IMR-90 (cell line): ENCODE results near the gene DSE. TPM values are rescaled to one million over a fixed set of nuclear protein-coding genes. Genes with fewer than 3 reads are reported as not detected.

ENCODE experiments used
- ATAC-seq: fragments of 200-7000 bp; cut with Tn5 transposase; 2 replicates; pipeline ENCODE4 v1.9.1; 2020; ENCODE audit warnings: low read depth, mild to moderate bottlenecking, moderate library complexity
- BruUV-seq: library from RNA; stranded (reverse); fragments of 400-500 nt; replicated peaks from 2 replicates; lab custom pipeline; 2021; lab: Mats Ljungman, UMichigan
- CTCF ChIA-PET: fragments of 300-600 bp; formaldehyde crosslinking; extraction: SDS; loops from one replicate; lab custom pipeline; 2021; ENCODE audit warnings: antibody characterized with exemption; lab: Yijun Ruan, JAX
- POLR2A ChIA-PET: fragments of 300-600 bp; sonication (Branson Sonifier 250); formaldehyde crosslinking; loops from one replicate; lab custom pipeline; 2022; ENCODE audit warnings: antibody characterized with exemption; ENCODE audit not compliant: unreplicated experiment; lab: Charles Lee
- DNase-seq: peaks from one replicate; pipeline ENCODE4 v3.0.0; 2013
- H2AFZ ChIP-seq: replicated peaks from 2 replicates; pipeline ENCODE3; 2013; ENCODE audit warnings: low read length, mild to moderate bottlenecking; ENCODE audit not compliant: poor library complexity
- H2AK5ac ChIP-seq: 2 replicates; pipeline ENCODE4 v1.6.1; 2013; ENCODE audit warnings: low read depth, low read length, inconsistent platforms
- H2AK9ac ChIP-seq: replicated peaks from 2 replicates; pipeline ENCODE3; 2013; ENCODE audit warnings: mild to moderate bottlenecking, low read depth, low read length, moderate library complexity; ENCODE audit not compliant: poor library complexity
- H2BK120ac ChIP-seq: 2 replicates; pipeline ENCODE4 v1.6.1; 2013; ENCODE audit warnings: low read depth, low read length, inconsistent platforms
- H2BK15ac ChIP-seq: 3 replicates; pipeline ENCODE4 v1.6.1; 2013; ENCODE audit warnings: low read depth, low read length, inconsistent platforms
- H2BK20ac ChIP-seq: 2 replicates; pipeline ENCODE4 v1.6.1; 2013; ENCODE audit warnings: low read depth, mild to moderate bottlenecking, inconsistent platforms, low read length, moderate library complexity
- H2BK5ac ChIP-seq: 2 replicates; pipeline ENCODE4 v1.6.1; 2013; ENCODE audit warnings: mild to moderate bottlenecking, low read depth, low read length, inconsistent platforms; ENCODE audit not compliant: poor library complexity, severe bottlenecking
- H3K14ac ChIP-seq: replicated peaks from 2 replicates; pipeline ENCODE4 v1.6.1; 2013; ENCODE audit warnings: low read depth, low read length, inconsistent platforms
- H3K18ac ChIP-seq: 2 replicates; pipeline ENCODE4 v1.6.1; 2013; ENCODE audit warnings: low read depth, low read length, control low read depth
- H3K23ac ChIP-seq: 2 replicates; pipeline ENCODE4 v1.6.1; 2013; ENCODE audit warnings: low read depth, low read length, inconsistent platforms
- H3K27ac ChIP-seq: 2 replicates; pipeline ENCODE4 v1.5.1; 2013; ENCODE audit warnings: mild to moderate bottlenecking, control low read depth, low read length; ENCODE audit not compliant: insufficient read depth
- H3K27me3 ChIP-seq: 2 replicates; pipeline ENCODE4 v1.6.1; 2013; ENCODE audit warnings: low read length; ENCODE audit not compliant: control insufficient read depth, insufficient read depth
- H3K36me3 ChIP-seq: 2 replicates; pipeline ENCODE4 v1.6.1; 2013; ENCODE audit warnings: low read length, mixed read lengths; ENCODE audit not compliant: control insufficient read depth, insufficient read depth
- H3K4ac ChIP-seq: 2 replicates; pipeline ENCODE4 v1.6.1; 2013; ENCODE audit warnings: low read depth, low read length, inconsistent platforms
- H3K4me1 ChIP-seq: 2 replicates; pipeline ENCODE4 v1.6.1; 2013; ENCODE audit warnings: low read length, mixed read lengths; ENCODE audit not compliant: control insufficient read depth, insufficient read depth
- H3K4me2 ChIP-seq: 2 replicates; pipeline ENCODE4 v1.6.1; 2013; ENCODE audit warnings: low read depth, mild to moderate bottlenecking, control low read depth, low read length, moderate library complexity
- H3K4me3 ChIP-seq: 2 replicates; pipeline ENCODE4 v1.5.1; 2013; ENCODE audit warnings: low read depth, mild to moderate bottlenecking, control low read depth, low read length, moderate library complexity; ENCODE audit not compliant: insufficient read depth
- H3K56ac ChIP-seq: 2 replicates; pipeline ENCODE4 v1.6.1; 2013; ENCODE audit warnings: low read length, inconsistent platforms; ENCODE audit not compliant: insufficient read depth; ENCODE audit errors: extremely low read depth
- H3K79me1 ChIP-seq, 2 experiments: 2 replicates each; pipeline ENCODE4 v1.6.1; 2013; ENCODE audit warnings: low read length in 2 of 2, inconsistent platforms in 1 of 2, low read depth in 1 of 2
- H3K9ac ChIP-seq: 2 replicates; pipeline ENCODE4 v1.6.1; 2013; ENCODE audit warnings: low read depth, low read length, control low read depth
- H3K9me1 ChIP-seq: 2 replicates; pipeline ENCODE4 v1.6.1; 2013; ENCODE audit warnings: low read length, inconsistent platforms; ENCODE audit not compliant: insufficient read depth
- H3K9me3 ChIP-seq: 2 replicates; pipeline ENCODE4 v1.6.1; 2013; ENCODE audit warnings: low read length; ENCODE audit not compliant: control insufficient read depth, insufficient read depth
- H4K20me1 ChIP-seq: 2 replicates; pipeline ENCODE4 v1.6.1; 2013; ENCODE audit warnings: low read length, inconsistent platforms; ENCODE audit not compliant: insufficient read depth
- H4K5ac ChIP-seq: 2 replicates; pipeline ENCODE4 v1.6.1; 2013; ENCODE audit warnings: mild to moderate bottlenecking, low read depth, low read length, control low read depth
- H4K8ac ChIP-seq, 2 experiments: 2 replicates each; pipeline ENCODE4 v1.6.1; 2013; ENCODE audit warnings: low read depth in 2 of 2, low read length in 2 of 2, control low read depth in 1 of 2, inconsistent platforms in 1 of 2
- H4K91ac ChIP-seq: 2 replicates; pipeline ENCODE4 v1.6.1; 2013; ENCODE audit warnings: low read depth, low read length, inconsistent platforms; ENCODE audit not compliant: insufficient read depth
- BHLHE40 ChIP-seq: fragments of 150-350 bp; IDR thresholded peaks from 2 replicates; pipeline ENCODE4 v1.6.1; 2016; ENCODE audit warnings: mild to moderate bottlenecking, low read depth, low read length
- CEBPB ChIP-seq: IDR thresholded peaks from 2 replicates; pipeline ENCODE4 v1.6.1; 2012; ENCODE audit warnings: low read depth, low read length, improper control_type of control experiment
- CHD1 ChIP-seq: IDR thresholded peaks from 2 replicates; pipeline ENCODE4 v1.6.1; 2012; ENCODE audit warnings: low read depth, low read length, improper control_type of control experiment
- MAZ ChIP-seq: IDR thresholded peaks from 2 replicates; pipeline ENCODE4 v1.6.1; 2012; ENCODE audit warnings: low read depth, mild to moderate bottlenecking, low read length, improper control_type of control experiment, moderate library complexity, borderline replicate concordance
- MXI1 ChIP-seq: IDR thresholded peaks from 2 replicates; pipeline ENCODE4 v1.6.1; 2012; ENCODE audit warnings: low read depth, mild to moderate bottlenecking, low read length, moderate library complexity, borderline replicate concordance
- POLR2A ChIP-seq: IDR thresholded peaks from 2 replicates; pipeline ENCODE4 v1.6.1; 2012; ENCODE audit warnings: mild to moderate bottlenecking, low read depth, low read length
- RCOR1 ChIP-seq: IDR thresholded peaks from 2 replicates; pipeline ENCODE4 v1.6.1; 2012; ENCODE audit warnings: mild to moderate bottlenecking, low read length, improper control_type of control experiment; ENCODE audit not compliant: insufficient replicate concordance
- RFX5 ChIP-seq: IDR thresholded peaks from 2 replicates; pipeline ENCODE4 v1.8.0; 2012; ENCODE audit warnings: low read depth, mild to moderate bottlenecking, low read length, moderate library complexity
- SMC3 ChIP-seq: fragments of 150-350 bp; IDR thresholded peaks from 2 replicates; pipeline ENCODE4 v1.6.1; 2016; ENCODE audit warnings: low read depth, mild to moderate bottlenecking, antibody characterized with exemption, low read length, moderate library complexity
- WGBS, 2 experiments: methylation state at CpG; one replicate each; pipeline versions ENCODE4 v1.1.5 to v1.1.7; 2013; ENCODE audit warnings: missing lambda C conversion rate in 2 of 2; ENCODE audit not compliant: insufficient read length in 1 of 2; ENCODE audit errors: extremely low coverage in 2 of 2; 5-methylcytosine and 5-hydroxymethylcytosine counted together
- dilution Hi-C: fragments of 300-500 bp; cut with HindIII; formaldehyde crosslinking; loops from one replicate; pipeline ENCODE4 v1.14.3; 2018; ENCODE audit warnings: low sequenced_read_pairs; ENCODE audit not compliant: unreplicated experiment
- in situ Hi-C: fragments of 300-500 bp; cut with MboI; formaldehyde crosslinking; loops from 3 replicates; pipeline ENCODE4 v1.14.3; 2019; ENCODE audit warnings: low sequenced_read_pairs, inconsistent platforms, mixed read lengths
- intact Hi-C: fragments of 100-400 bp; cut with micrococcal nuclease; formaldehyde crosslinking; loops from 2 replicates; pipeline ENCODE4 v1.10.0; 2022
- polyA plus RNA-seq, 3 experiments: library from polyadenylated mRNA; depleted of rRNA; stranded (reverse); fragments of >200 nt; gene quantifications; 2 replicates each; pipeline ENCODE4 v1.2.3, GENCODE V29; 2012; ENCODE audit warnings: low replicate concordance in 1 of 3
- total RNA-seq: library from RNA; depleted of rRNA; stranded (reverse); fragments of >200 nt; gene quantifications from 2 replicates; pipeline ENCODE4 v1.2.3, GENCODE V29; 2012
- TF ChIP-seq, protein P1 (sequence below): conservative IDR thresholded peaks from 2 replicates; pipeline ENCODE4 v1.5.1; 2012; ENCODE audit warnings: mild to moderate bottlenecking, low read depth, low read length, improper control_type of control experiment
- TF ChIP-seq, protein P2 (sequence below): fragments of 150-350 bp; IDR thresholded peaks from 2 replicates; pipeline ENCODE4 v1.6.1; 2016; ENCODE audit warnings: low read depth, mild to moderate bottlenecking, low read length, moderate library complexity, borderline replicate concordance
- TF ChIP-seq, protein P3 (sequence below): fragments of 150-350 bp; IDR thresholded peaks from 2 replicates; pipeline ENCODE4 v1.6.1; 2017; ENCODE audit warnings: mild to moderate bottlenecking, antibody characterized with exemption, low read length, low read depth

DSE gene
- total and polyA plus RNA-seq, 2 of the 4 experiments (the other 2 are of a cell fraction) = 48.0 to 154 TPM

DNA sequence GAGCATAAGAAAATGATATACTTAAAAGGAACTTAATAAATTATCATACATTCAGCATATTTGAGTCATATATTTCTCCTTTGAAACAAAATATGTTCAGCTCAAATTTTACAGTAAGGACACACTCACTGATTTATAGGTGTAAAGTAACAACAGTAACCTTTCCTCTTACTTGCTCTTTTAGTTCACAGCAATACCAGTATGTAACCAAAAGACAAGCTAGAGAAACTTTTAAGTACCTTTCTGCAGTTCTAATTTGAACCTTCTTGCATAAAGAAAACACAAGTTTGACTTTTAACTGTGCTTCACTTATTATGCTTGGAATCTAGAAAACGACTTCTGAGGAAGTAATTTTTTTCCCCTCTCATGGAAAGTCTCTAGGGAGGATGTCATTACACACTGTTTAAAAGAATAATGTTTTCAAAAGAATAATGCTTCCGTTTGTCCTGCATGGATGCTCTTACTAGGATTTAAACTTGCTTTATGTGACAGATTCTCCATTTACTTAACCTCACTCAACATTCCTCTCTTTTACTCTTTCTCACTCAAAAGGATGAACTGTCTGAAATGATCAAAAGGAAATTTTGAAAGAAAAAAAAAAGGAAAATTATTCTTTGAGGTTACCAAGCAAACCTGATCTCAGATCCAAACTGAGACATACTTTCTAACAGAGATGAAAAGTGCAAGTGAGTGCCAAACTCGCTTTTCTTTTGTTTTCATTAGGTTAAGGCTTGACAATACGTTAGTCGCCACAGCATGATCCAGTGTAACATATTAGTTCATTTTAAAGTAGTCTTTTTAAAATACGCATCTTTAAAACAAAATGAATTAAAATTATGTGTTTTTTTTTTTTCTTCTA is 68.1 kb downstream of the DSE start:
- peaks cover 6 to 29% of the 10 kb centered on the region in 2 experiments; a peak in 3 of 4 replicates for H3K79me1 ChIP-seq
- ChIA-PET CTCF (no interaction called here), POLR2A (no interaction called here)
- no peak overlapping the region for H4K91ac ChIP-seq
- H3K36me3 ChIP-seq = peaks cover 14% of the 10 kb centered on the region
- intact Hi-C loops = no loop called here
- no peak overlapping the region for H2BK120ac ChIP-seq
- no peak overlapping the region for H3K4ac ChIP-seq
- TF ChIP-seq RCOR1 (no peak), BHLHE40 (no peak), MXI1 (no peak), CEBPB (no peak), RFX5 (no peak), CHD1 (no peak), MAZ (no peak), SMC3 (no peak), POLR2A (no peak)
- TF ChIP-seq, protein P1, sequence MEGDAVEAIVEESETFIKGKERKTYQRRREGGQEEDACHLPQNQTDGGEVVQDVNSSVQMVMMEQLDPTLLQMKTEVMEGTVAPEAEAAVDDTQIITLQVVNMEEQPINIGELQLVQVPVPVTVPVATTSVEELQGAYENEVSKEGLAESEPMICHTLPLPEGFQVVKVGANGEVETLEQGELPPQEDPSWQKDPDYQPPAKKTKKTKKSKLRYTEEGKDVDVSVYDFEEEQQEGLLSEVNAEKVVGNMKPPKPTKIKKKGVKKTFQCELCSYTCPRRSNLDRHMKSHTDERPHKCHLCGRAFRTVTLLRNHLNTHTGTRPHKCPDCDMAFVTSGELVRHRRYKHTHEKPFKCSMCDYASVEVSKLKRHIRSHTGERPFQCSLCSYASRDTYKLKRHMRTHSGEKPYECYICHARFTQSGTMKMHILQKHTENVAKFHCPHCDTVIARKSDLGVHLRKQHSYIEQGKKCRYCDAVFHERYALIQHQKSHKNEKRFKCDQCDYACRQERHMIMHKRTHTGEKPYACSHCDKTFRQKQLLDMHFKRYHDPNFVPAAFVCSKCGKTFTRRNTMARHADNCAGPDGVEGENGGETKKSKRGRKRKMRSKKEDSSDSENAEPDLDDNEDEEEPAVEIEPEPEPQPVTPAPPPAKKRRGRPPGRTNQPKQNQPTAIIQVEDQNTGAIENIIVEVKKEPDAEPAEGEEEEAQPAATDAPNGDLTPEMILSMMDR = no peak
- TF ChIP-seq, protein P2, sequence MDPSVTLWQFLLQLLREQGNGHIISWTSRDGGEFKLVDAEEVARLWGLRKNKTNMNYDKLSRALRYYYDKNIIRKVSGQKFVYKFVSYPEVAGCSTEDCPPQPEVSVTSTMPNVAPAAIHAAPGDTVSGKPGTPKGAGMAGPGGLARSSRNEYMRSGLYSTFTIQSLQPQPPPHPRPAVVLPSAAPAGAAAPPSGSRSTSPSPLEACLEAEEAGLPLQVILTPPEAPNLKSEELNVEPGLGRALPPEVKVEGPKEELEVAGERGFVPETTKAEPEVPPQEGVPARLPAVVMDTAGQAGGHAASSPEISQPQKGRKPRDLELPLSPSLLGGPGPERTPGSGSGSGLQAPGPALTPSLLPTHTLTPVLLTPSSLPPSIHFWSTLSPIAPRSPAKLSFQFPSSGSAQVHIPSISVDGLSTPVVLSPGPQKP = no peak
- TF ChIP-seq, protein P3, sequence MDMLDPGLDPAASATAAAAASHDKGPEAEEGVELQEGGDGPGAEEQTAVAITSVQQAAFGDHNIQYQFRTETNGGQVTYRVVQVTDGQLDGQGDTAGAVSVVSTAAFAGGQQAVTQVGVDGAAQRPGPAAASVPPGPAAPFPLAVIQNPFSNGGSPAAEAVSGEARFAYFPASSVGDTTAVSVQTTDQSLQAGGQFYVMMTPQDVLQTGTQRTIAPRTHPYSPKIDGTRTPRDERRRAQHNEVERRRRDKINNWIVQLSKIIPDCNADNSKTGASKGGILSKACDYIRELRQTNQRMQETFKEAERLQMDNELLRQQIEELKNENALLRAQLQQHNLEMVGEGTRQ = no peak
- ATAC-seq = peak; percentile 35
- H3K56ac ChIP-seq = no peak overlapping the region
- H3K27me3 ChIP-seq = no peaks in the 10 kb centered on the region
- peak overlapping the region; percentile 19; the same call in 1 of the 2 replicates for H3K9ac ChIP-seq
- WGBS, 2 experiments = no CpG with 5 or more reads among the region's 6 CpGs
- H2AFZ ChIP-seq = no peak overlapping the region
- dilution Hi-C loops = no loop called here
- H2BK15ac ChIP-seq = 0 out of 3 replicates have a peak overlapping the region, but pooled peaks have one; percentile 7
- H2BK5ac ChIP-seq = peak overlapping the region; percentile 21
- no peak for DNase-seq
- peak overlapping the region; percentile 34; the same call in 1 of the 2 replicates for H3K4me2 ChIP-seq
- peaks cover 6% of the 10 kb centered on the region; the same call in 1 of the 2 replicates for H3K4me1 ChIP-seq
- H4K8ac ChIP-seq = peak overlapping the region in 1 of 2 experiments; percentile 6; a peak in 1 of 4 replicates
- H3K18ac ChIP-seq = peak overlapping the region; percentile 39; the same call in 1 of the 2 replicates
- H3K9me1 ChIP-seq = peaks cover 11% of the 10 kb centered on the region
- 0 out of 2 replicates have a peak overlapping the region, but pooled peaks have one; percentile 65 for H2BK20ac ChIP-seq
- H4K5ac ChIP-seq = no peak overlapping the region; the same call in 1 of the 2 replicates
- no peak overlapping the region for H2AK5ac ChIP-seq
- no peaks in the 10 kb centered on the region for H3K9me3 ChIP-seq
- H4K20me1 ChIP-seq = no peaks in the 10 kb centered on the region
- BruUV-seq = no TSS peak
- in situ Hi-C loops = loop anchor here (25.0 kb wide), 1 partner anchor 152 kb away; the partner anchor contains the start of gene TSPYL1
- no peak overlapping the region for H3K4me3 ChIP-seq
- H3K27ac ChIP-seq = peak overlapping the region; percentile 29; the same call in 1 of the 2 replicates
- H2AK9ac ChIP-seq = no peak overlapping the region
- H3K14ac ChIP-seq = no peak overlapping the region; the same call in 1 of the 2 replicates
- H3K23ac ChIP-seq = no peak overlapping the region
